ENCODE data around the gene ASMT.
"Not testable (repeated sequence)": the region's sequence is repeated elsewhere in the genome, so short reads cannot be mapped to it uniquely, and the experiment has no call there.

The ASMT gene, protein sequence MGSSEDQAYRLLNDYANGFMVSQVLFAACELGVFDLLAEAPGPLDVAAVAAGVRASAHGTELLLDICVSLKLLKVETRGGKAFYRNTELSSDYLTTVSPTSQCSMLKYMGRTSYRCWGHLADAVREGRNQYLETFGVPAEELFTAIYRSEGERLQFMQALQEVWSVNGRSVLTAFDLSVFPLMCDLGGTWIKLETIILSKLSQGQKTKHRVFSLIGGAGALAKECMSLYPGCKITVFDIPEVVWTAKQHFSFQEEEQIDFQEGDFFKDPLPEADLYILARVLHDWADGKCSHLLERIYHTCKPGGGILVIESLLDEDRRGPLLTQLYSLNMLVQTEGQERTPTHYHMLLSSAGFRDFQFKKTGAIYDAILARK

DNA sequence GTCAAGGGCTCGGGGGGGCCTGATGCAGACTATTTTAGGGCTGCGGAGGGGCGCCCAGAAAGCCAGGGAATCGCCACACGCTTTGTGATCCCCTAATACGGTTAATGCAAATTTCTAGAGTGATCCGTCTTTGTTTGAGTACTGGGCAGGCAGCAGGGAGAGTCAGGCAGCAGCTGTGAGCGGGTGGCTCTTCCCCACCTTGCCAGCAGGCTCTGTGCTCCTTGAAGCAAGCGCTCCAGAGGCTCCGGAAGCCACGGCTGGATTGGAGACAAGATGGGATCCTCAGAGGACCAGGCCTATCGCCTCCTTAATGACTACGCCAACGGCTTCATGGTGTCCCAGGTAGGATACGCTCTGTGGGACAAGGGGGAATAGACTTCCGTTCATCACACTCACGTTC lies at the start of gene ASMT:
Gene ASMT, plus strand, starts transcription at position 133 of the 400 bp plus-strand sequence. Its CDS starts 141 bp downstream, at position 274.
- DNase-seq, result no peak

DNA sequence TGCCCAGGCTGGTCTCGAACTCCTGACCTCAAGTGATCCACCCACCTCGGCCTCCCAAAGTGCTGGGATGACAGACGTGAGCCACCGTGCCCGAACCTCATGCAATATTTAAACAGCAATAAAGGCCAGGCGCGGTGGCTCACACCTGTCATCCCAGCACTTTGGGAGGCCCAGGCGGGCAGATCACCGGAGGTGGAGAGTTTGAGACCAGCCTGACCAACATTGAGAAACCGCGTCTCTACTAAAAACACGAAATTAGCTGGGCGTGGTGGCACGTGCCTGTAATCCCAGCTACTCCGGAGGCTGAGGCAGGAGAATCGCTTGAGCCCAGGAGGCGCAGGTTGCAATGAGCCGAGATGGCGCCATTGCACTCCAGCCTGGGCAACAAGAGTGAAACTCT lies 40.7 kb upstream of the ASMT start:
- DNase-seq, result not testable (repeated sequence)

DNA sequence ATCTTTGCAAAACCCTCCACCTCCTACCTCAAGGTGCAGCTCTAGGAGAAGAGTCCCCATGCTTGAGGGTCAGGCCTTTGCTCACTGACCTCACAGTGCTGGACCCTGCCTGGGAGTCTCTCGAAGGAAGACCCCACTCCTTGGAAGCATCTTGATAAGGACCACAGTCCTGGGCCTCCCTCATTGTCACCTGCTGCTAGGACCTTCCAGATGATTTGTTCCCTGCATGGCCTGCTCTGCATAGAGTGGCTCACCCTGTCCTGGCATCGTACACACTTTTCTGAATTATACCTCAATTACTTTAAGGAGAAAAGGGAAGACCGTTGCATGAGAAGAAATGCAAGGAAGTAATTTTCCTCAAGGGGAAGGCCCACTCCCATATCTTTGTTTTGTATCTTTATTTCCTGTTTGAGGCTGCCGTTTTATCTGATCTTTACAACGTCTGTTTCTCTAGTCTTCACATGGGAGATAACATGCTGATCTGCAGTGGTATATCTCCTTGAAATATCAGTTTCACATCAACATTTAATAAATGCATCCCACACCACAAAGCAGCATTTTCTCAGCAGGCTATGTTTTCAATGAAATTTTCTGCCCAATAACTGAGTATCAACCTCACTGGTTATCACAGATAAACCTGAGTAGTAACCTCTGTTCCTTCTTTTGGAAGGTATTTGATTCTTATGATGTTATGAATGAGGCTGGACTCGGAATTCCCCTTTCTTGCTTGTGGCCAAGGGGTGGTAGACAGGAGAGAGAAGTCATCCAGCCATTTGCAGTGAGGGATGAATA lies 38.5 kb upstream of the ASMT start:
- no peak for DNase-seq

DNA sequence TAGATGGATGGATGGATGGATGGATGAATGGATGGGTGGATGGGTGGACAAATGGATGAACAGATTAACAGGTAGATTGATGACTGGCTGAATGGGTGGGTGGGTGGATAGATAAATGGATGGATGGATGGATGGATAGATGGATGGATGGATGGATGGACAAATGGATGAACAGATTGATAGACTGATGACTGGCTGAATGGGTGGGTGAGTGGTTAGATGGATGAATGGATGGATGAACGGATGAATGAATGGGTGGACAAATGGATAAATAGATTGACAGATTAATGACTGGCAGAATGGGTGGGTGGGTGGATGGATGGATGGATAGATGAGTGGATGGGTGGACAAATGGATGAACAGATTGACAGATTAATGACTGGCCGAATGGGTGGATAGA lies 37.0 kb upstream of the ASMT start:
- DNase-seq, result no peak

- no peak for DNase-seq
These were observed 36.2 kb upstream of the ASMT start for GRCh38 chrX:1578511-1579173.

GRCh38 chrX:1581132-1581531 lies 33.7 kb upstream of the ASMT start:
- DNase-seq, result peak; percentile 5

DNA sequence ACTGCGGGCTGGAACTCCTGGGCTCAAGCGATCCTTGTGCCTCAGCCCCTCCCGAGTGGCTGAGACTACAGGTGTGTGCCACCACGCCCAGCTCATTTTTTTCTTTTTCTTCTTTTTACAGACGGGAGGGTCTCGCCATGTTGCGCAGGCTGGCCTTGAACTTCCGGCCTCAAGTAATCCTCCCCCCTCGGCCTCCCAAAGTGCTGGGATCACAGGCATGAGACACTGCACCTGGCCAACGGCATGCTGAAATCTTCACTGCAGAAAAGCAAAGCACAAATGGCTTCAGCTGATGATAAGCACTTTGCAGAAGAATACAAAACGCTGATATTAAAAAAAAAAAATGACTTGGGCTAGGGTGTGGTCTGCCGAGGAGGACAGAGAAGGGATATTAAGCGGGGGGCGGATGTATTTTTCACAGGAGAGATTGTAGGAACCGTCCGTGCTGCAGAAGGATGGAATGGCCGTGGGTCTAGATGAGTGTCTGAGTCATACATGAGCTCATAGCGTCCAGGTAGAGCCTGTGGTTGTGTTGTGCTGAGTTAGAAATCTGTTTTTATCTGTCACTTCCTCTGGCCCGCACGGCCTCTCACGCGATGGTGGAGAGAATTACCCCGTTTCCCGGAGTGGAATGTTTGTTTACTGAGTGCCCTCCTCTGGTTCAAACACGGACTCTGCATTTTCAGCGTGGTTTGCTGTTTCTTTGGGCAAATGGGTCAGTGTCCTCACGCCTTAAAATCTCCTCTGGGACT lies 32.0 kb upstream of the ASMT start:
- DNase-seq, result peak; percentile 26

GRCh38 chrX:1584237-1585011 lies 30.4 kb upstream of the ASMT start:
- DNase-seq, result no peak

DNA sequence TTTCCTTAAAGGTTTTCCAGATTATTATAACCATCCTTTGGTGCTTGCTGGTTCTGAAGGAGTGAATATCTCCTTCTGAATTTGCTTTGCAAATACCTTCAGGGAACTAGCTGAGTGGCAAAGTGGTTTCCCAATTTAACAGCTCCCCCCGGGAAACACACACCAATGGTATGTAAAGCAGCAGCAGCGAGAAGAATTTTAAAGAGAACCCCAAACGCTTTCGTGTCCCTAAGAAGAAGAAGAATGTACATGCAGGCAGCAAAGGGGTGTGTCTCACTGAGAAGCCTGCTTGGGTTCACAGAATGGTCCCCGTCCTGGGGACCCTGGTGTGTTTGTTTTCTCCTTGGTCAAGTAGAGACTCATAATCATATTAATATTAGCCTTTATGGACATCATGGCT lies 27.7 kb upstream of the ASMT start:
- DNase-seq, result no peak

DNA sequence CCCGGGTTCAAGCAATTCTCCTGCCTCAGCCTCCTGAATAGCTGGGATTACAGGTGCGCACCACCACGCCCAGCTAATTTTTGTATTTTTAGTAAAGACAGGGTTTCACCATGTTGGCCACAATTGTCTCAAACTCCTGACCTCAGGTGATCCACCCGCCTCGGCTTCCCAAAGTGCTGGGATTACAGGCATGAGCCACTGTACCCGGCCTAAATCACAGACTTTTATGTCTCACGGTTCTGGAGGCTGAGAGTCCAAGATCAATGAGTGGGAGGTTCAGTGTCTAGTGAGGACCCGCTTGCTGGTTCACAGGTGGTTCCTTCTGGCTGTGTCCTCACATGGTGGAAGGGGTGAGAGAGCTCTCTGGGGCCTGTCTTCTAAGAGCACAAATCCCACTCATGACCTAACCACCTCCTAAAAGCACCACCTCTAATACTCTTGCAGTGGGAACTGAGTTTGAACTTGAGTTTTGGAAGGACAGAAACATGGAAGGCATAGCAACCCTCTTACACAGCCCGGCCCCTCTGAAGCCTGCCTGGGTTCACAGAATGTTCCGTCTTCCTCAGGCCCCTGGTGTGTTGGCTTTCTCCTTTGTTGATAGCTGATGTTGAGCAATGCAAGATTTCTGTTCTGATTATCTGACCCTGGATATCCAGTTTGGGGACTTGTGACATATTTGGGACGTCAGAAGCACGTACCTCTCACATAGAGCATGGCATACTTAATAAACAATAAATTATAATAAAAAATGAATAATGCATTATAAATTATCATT lies 25.3 kb upstream of the ASMT start:
- no peak for DNase-seq

DNA sequence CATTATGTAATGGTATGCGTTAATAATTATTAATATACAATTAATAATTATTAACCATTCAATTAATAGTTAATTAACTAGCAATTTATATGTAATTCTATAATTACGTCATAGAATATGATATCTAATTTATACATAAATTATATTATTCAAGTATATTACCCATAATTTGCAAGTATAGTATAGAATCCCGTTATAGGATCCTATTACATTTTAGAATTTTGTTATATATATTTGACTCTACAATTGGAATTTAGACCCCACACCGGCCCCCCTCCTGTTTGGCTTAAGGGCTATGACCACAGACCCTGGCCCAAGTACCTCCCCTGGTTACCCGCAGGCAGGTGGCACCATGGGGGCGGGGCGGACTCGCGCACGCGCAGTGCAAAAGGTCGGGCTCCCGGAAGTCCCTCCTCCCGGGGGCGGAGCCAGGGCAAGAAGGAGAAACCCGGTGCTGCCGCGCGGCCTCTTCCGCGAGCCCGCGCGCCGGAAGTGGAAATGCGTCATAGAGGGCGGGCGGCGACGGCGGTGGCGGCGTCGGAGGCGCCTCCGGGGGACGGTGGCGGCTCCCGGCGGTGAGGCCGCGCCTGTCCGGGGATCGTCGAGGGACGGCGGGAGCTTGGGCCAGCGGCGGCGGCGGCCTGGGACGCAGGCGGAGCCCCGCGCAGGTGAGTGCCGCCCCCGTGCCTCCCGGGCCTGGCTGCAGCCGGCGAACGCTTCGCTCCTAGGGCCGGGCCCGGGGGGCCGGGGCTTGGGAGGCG lies 23.6 kb upstream of the ASMT start, which contains the start of gene AKAP17A:
Gene AKAP17A, plus strand, starts transcription at position 503 of the 761 bp plus-strand sequence. CDS start 1,859 bp downstream, outside the sequence.
- peak; percentile 72 for DNase-seq

DNA sequence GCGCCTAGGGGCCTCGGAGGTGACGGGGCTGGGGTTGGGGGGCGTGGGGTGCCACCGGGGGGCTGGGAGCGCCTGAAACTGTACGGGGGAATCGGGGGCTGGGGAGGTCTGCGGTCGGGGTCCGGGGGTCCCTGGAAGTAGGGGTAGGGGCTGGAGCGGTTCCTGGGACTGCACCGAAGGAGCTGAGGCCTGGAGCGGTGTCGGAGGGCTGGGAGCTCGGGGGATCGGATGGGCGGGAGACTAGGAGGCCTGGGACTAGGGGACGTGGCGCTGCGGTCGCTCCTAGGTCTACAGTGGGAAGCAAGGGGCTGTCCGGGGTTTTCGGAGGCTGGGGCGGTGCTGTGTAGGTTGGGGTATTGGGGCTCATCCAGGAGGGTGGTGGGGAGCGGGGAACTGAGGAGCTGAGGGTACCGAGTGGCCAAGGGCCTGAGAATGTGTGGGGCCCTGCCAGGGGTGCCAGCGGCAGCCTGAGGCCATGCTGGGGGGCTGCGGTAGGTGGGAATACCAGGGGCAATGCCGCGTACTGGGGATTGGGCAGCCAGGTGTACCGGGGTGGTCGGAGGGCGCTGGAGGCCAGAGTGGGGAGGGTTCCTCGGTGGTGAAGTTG lies 22.9 kb upstream of the ASMT start:
- DNase-seq, result no peak

DNA sequence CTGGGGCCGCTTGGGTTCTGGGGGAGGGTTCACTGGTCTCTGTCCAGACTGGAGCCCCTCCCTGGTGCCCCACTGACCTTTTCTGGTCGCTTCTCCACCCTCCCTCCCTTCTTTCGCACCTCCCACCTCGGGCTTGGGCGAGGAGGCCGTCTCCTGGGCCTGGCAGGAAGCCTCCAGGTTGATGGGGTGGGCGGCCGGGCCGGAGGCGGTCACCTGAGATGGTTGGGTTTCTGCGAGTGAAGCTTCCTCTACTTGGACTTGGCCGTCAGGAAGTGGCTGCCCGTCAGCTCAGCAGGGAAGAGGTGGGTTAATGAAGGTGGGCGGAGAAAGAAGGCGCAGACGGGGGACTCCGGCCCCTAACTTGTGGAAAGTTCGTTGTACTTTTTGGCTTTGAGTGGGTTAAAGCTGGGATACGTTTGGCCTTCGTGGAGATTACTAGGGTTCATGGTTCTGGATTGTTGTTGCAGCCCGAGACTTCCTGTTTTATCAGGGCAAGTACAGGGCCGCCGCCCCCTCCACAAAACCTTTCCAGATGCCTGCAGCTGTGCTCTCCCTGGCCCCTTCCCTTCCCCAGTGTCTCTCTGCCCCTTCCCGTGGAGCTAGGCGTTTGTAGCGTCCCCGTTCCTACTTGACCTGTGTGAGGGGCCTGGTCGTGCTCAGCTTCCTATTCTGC lies 22.3 kb upstream of the ASMT start:
- DNase-seq, result no peak

DNA sequence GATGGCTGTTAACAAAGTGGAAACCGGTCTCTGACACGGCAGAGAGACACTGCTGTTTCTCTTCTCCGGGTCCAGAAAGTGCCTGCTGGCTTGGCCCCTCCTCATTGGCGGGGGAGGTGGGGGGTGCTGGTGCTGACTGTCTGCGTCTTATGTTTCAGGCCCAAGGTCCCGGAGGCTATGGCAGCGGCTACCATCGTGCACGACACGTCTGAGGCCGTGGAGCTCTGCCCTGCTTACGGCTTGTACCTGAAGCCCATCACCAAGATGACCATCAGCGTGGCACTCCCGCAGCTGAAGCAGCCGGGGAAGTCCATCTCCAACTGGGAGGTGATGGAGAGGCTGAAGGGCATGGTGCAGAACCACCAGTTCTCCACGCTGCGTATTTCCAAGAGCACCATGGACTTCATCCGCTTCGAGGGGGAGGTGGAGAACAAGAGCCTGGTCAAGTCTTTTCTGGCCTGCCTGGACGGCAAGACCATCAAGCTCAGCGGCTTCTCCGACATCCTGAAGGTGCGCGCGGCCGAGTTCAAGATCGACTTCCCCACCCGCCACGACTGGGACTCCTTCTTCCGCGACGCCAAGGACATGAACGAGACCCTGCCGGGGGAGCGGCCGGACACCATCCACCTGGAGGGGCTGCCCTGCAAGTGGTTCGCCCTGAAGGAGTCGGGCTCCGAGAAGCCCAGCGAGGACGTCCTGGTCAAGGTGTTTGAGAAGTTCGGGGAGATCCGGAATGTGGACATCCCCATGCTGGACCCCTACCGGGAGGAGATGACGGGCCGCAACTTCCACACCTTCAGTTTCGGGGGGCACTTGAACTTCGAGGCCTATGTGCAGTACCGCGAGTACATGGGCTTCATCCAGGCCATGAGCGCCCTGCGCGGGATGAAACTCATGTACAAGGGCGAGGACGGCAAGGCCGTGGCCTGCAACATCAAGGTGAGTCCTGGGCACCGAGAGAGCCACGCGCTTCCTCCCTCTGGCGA lies 21.3 kb upstream of the ASMT start:
- no peak for DNase-seq

- no peak for DNase-seq
These were observed 19.2 kb upstream of the ASMT start for GRCh38 chrX:1595711-1596060.

DNA sequence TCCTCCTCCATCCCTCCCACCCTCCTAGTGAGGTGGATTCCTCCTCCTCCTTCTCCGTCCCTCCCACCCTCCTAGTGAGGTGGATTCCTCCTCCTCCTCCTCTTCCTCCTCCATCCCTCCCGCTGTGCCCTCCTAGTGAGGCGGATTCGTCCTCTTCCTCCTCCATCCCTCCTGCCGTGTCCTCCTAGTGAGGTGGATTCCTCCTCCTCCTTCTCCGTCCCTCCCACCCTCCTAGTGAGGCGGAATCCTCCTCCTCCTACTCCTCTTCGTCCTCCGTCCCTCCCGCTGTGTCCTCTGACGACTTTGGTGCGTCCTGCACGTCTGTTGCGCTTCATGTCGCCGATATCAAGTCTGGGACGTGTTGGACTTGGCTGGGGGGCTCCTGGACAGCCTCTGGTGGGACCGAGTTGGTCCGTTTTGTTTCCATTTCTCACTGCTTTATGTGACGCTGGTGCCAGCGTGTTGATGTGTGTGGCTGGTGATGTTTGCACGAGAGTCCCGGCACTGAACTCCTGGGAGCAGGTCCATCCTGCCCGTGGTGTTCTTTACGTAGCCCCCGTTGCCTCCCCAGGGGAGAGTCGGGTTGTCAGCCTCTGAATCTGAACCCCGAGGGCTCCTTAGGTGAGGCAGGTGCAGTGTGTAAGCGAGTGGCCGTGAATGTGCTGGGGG lies 18.0 kb upstream of the ASMT start:
- no peak for DNase-seq

- no peak for DNase-seq
These were observed 17.4 kb upstream of the ASMT start for GRCh38 chrX:1597345-1598020.
